Non-pigmented ciliary epithelial cell (primary cell): ENCODE data around the gene DNAH17.

ENCODE experiments used
- DNase-seq: peaks from one replicate; pipeline ENCODE4 v3.0.0-alpha.2; 2010; ENCODE audit warnings: low read depth

DNAH17 gene

GRCh38 chr17:78408476-78409050, 168.6 kb downstream of the DNAH17 start:
- no peak for DNase-seq

DNA sequence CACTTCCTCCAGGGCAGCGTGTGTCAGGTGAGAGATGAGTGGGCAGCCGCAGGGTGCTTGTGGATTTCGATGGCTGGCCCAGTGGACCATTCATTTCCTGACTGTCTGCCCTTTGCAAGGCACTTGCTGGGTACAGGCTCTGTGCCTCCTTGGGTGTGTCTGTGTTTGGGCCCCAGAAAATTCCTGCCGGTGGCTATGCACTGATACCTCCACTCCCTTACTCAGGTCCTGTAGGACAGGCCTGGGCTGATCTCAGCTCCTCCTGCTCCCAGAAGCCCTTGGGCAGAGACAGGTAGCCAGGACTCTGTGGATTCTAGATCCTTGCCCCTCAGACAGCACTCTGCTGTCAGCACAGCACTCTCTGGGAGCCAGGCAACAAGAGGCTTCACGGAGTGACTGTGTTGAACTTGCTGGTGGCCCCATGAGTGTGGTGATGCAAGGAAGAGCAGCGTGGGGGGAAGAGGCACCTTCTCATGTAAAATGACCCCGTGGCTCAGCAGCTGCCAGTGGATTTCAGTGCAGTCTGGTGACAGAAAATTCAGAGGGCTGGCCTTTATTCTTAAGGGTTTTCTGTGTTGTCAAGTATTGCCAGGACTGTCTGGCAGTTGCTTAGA, 169.7 kb downstream of the DNAH17 start:
- DNase-seq: no peak

- no peak for DNase-seq
Measured at GRCh38 chr17:78406920-78407319, 170.3 kb downstream of the DNAH17 start.

- DNase-seq: no peak
Measured at GRCh38 chr17:78406396-78406795, 170.8 kb downstream of the DNAH17 start.

DNA sequence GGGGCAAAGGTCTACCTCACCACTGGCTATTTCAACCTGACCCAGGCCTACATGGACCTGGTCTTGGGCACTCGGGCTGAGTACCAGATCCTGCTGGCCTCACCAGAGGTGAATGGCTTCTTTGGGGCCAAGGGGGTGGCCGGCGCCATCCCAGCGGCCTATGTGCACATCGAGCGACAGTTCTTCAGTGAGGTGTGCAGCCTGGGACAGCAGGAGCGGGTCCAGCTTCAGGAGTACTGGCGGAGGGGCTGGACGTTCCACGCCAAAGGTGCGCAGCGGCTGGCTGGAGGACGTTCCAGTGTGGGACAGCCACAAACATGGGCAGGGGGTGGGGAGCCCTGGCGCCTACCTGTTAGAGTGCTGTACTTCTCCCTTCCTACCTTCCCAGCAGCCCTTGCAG, 173.4 kb downstream of the DNAH17 start:
- DNase-seq: no peak

GRCh38 chr17:78401891-78402290, 175.3 kb downstream of the DNAH17 start:
- DNase-seq: no peak

- DNase-seq: no peak
Measured at GRCh38 chr17:78401246-78401645, 175.9 kb downstream of the DNAH17 start.

GRCh38 chr17:78400581-78401240, 176.5 kb downstream of the DNAH17 start:
- DNase-seq: no peak

DNA sequence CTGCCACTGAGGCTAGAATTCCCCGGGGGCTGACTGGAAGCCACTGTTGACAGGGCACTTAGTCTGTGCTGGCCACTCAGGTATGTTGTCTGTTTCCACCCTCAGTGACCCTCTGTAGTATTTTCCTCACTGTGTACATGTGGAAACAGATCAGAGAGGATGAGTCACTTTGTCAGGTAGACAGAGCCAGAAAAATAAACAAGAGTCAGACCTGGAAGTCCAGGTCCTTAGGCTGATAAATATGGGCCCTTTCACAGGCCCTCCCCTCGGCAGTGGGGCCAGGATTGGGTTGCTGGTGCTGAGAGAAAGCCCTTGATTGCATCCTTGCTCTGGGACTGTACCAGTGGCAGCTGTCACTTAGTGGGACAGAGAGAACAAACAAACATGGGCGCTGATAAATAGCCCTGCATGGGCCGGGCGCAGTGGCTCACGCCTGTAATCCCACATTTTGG, 177.5 kb downstream of the DNAH17 start:
- DNase-seq: no peak

- no peak for DNase-seq
Measured at GRCh38 chr17:78399028-78399692, 178.0 kb downstream of the DNAH17 start.

DNA sequence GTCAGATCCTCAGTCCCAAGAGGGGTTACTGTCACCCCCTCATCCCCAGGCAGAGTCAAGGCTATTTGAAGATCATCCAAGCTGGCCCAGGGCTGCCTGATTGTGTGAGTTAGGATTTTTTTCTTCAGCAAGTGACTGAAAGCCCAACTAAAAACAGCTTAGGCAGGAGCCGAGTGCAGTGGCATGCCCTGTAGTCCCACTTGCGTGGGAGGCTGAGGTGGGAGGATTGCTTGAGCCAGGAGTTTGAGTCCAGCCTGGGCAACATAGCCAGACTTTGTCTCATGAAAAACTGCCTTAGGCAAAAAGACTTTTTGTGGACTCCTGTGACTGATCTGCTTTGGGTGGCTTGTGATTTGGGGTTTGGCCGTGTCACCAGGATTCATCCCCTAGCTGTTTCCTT, 178.8 kb downstream of the DNAH17 start:
- no peak for DNase-seq

- DNase-seq: no peak
Measured at GRCh38 chr17:78397681-78398101, 179.5 kb downstream of the DNAH17 start.

GRCh38 chr17:78396441-78397337, 180.5 kb downstream of the DNAH17 start:
- DNase-seq: no peak

- DNase-seq: no peak
Measured at GRCh38 chr17:78395155-78395554, 182.0 kb downstream of the DNAH17 start.

DNA sequence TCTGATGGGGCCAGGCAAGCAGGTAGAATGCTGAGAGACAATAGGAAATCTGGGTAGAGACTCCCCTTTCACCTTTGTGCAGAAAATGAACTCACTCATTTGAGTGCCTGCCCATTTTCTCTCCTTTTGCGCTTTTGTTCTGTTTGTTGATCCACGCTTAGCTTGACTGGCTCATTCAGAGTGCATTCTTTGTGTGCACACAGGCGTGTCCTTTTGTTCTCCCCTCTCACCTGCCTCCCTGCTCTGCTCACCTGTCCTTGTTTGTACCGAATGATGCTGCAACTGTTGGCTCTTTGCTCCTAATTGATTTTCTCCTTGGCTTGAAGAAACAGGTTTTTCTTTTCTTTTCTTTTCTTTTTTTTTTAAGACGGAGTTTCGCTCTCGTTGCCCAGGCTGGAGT, 183.0 kb downstream of the DNAH17 start:
- DNase-seq: no peak

- no peak for DNase-seq
Measured at GRCh38 chr17:78393575-78393974, 183.6 kb downstream of the DNAH17 start.

GRCh38 chr17:78392295-78392694, 184.9 kb downstream of the DNAH17 start:
- no peak for DNase-seq

DNA sequence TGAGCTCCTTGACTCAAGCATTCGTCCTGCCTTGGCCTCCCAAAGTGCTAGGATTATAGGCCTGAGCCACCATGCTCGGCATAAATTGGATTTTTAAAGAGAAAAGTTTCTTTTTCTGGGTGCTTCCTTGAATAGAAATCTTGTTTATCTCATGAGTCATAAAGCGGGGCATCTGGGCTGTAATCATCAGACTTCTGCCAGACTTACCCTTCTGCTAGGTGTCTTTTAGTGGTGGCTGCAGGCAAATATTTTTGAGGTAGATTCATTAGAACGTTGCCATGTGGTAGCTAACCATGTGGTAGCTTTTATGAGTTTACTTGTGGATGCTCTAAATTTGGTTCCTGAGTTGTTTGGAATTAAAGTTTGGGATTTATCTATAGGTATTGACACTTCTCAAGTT, 185.4 kb downstream of the DNAH17 start:
- DNase-seq: no peak

DNA sequence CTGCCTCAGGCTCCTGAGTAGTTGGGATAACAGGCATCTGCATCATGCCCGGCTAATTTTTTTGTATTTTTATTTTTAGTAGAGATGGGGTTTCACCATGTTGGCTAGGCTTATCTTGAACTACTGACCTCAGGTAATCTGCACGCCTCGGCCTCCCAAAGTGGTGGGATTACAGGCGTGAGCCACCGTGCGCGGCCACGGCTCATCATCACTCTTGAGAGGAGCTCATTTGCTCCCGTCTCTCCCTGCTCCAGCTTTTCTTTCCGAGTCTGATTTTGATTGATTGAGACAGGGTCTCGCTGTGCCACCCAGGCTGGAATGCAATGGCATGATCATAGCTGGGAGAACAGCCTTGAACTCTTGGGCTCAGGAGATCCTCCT, 186.2 kb downstream of the DNAH17 start:
- DNase-seq: no peak

GRCh38 chr17:78390241-78391050, 186.8 kb downstream of the DNAH17 start:
- peak; percentile 93 for DNase-seq
